ENCODE results near the gene PPP1R15B.

Gene PPP1R15B

GRCh38 chr1:204370176-204370575 is 41.4 kb downstream of the PPP1R15B start:
- Histone ChIP-seq H3K9ac (ENCODE audit: low read length) (no peak overlapping the region), H3K36me3 (ENCODE audit: control insufficient read depth, insufficient read depth, low read length) (no peaks in the 10 kb centered on the region), H3K27me3 (ENCODE audit: control insufficient read depth, insufficient read depth, low read length) (peaks cover 42% of the 10 kb centered on the region), H3K27ac (ENCODE audit: low read depth, low read length) (no peak overlapping the region), H3K9me3 (ENCODE audit: control insufficient read depth, insufficient read depth, low read depth, low read length) (no peaks in the 10 kb centered on the region), H3K4me3 (ENCODE audit: low read depth, low read length) (no peak overlapping the region), H3K4me1 (ENCODE audit: control insufficient read depth, insufficient read depth, low read length) (no peaks in the 10 kb centered on the region)

GRCh38 chr1:204368996-204369726 is 42.5 kb downstream of the PPP1R15B start:
- H3K36me3 ChIP-seq (ENCODE audit: control insufficient read depth, insufficient read depth, low read length), result no peaks in the 10 kb centered on the region
- H3K27me3 ChIP-seq (ENCODE audit: control insufficient read depth, insufficient read depth, low read length), result peaks cover 38% of the 10 kb centered on the region
- H3K4me3 ChIP-seq (ENCODE audit: low read depth, low read length), result no peak overlapping the region
- H3K27ac ChIP-seq (ENCODE audit: low read depth, low read length), result no peak overlapping the region
- no peaks in the 10 kb centered on the region for H3K4me1 ChIP-seq (ENCODE audit: control insufficient read depth, insufficient read depth, low read length)
- H3K9me3 ChIP-seq (ENCODE audit: control insufficient read depth, insufficient read depth, low read depth, low read length), result no peaks in the 10 kb centered on the region
- H3K9ac ChIP-seq (ENCODE audit: low read length), result no peak overlapping the region

GRCh38 chr1:204367956-204368355 is 43.7 kb downstream of the PPP1R15B start:
- H3K9ac ChIP-seq (ENCODE audit: low read length), result no peak overlapping the region
- H3K9me3 ChIP-seq (ENCODE audit: control insufficient read depth, insufficient read depth, low read depth, low read length), result no peaks in the 10 kb centered on the region
- no peaks in the 10 kb centered on the region for H3K36me3 ChIP-seq (ENCODE audit: control insufficient read depth, insufficient read depth, low read length)
- no peak overlapping the region for H3K4me3 ChIP-seq (ENCODE audit: low read depth, low read length)
- H3K27ac ChIP-seq (ENCODE audit: low read depth, low read length), result no peak overlapping the region
- H3K4me1 ChIP-seq (ENCODE audit: control insufficient read depth, insufficient read depth, low read length), result peaks cover 6% of the 10 kb centered on the region
- H3K27me3 ChIP-seq (ENCODE audit: control insufficient read depth, insufficient read depth, low read length), result peaks cover 34% of the 10 kb centered on the region

- H3K4me1 ChIP-seq (ENCODE audit: control insufficient read depth, insufficient read depth, low read length), result peaks cover 9% of the 10 kb centered on the region
- H3K9me3 ChIP-seq (ENCODE audit: control insufficient read depth, insufficient read depth, low read depth, low read length), result no peaks in the 10 kb centered on the region
- H3K36me3 ChIP-seq (ENCODE audit: control insufficient read depth, insufficient read depth, low read length), result no peaks in the 10 kb centered on the region
- H3K4me3 ChIP-seq (ENCODE audit: low read depth, low read length), result no peak overlapping the region
- H3K27ac ChIP-seq (ENCODE audit: low read depth, low read length), result no peak overlapping the region
- peaks cover 39% of the 10 kb centered on the region for H3K27me3 ChIP-seq (ENCODE audit: control insufficient read depth, insufficient read depth, low read length)
- H3K9ac ChIP-seq (ENCODE audit: low read length), result no peak overlapping the region
Observed at GRCh38 chr1:204367193-204367858, 44.3 kb downstream of the PPP1R15B start.

- Histone ChIP-seq H3K9ac (ENCODE audit: low read length) (no peak overlapping the region), H3K27ac (ENCODE audit: low read depth, low read length) (no peak overlapping the region), H3K4me1 (ENCODE audit: control insufficient read depth, insufficient read depth, low read length) (peaks cover 9% of the 10 kb centered on the region), H3K9me3 (ENCODE audit: control insufficient read depth, insufficient read depth, low read depth, low read length) (no peaks in the 10 kb centered on the region), H3K36me3 (ENCODE audit: control insufficient read depth, insufficient read depth, low read length) (no peaks in the 10 kb centered on the region), H3K4me3 (ENCODE audit: low read depth, low read length) (no peak overlapping the region), H3K27me3 (ENCODE audit: control insufficient read depth, insufficient read depth, low read length) (peaks cover 39% of the 10 kb centered on the region)
Observed at GRCh38 chr1:204366759-204367158, 44.9 kb downstream of the PPP1R15B start.

GRCh38 chr1:204363335-204364114 is 48.1 kb downstream of the PPP1R15B start:
- Histone ChIP-seq H3K27ac (ENCODE audit: low read depth, low read length) (no peak overlapping the region), H3K27me3 (ENCODE audit: control insufficient read depth, insufficient read depth, low read length) (peaks cover 34% of the 10 kb centered on the region), H3K36me3 (ENCODE audit: control insufficient read depth, insufficient read depth, low read length) (no peaks in the 10 kb centered on the region), H3K9ac (ENCODE audit: low read length) (peak overlapping the region; percentile 33), H3K4me3 (ENCODE audit: low read depth, low read length) (peak overlapping the region; percentile 43), H3K9me3 (ENCODE audit: control insufficient read depth, insufficient read depth, low read depth, low read length) (no peaks in the 10 kb centered on the region), H3K4me1 (ENCODE audit: control insufficient read depth, insufficient read depth, low read length) (peaks cover 21% of the 10 kb centered on the region)

GRCh38 chr1:204362984-204363334 is 48.7 kb downstream of the PPP1R15B start:
- Histone ChIP-seq H3K36me3 (ENCODE audit: control insufficient read depth, insufficient read depth, low read length) (no peaks in the 10 kb centered on the region), H3K9ac (ENCODE audit: low read length) (peak overlapping the region; percentile 33), H3K27ac (ENCODE audit: low read depth, low read length) (no peak overlapping the region), H3K4me3 (ENCODE audit: low read depth, low read length) (peak overlapping the region; percentile 43), H3K9me3 (ENCODE audit: control insufficient read depth, insufficient read depth, low read depth, low read length) (no peaks in the 10 kb centered on the region), H3K27me3 (ENCODE audit: control insufficient read depth, insufficient read depth, low read length) (peaks cover 34% of the 10 kb centered on the region), H3K4me1 (ENCODE audit: control insufficient read depth, insufficient read depth, low read length) (peaks cover 27% of the 10 kb centered on the region)

GRCh38 chr1:204361781-204362180 is 49.8 kb downstream of the PPP1R15B start:
- Histone ChIP-seq H3K9me3 (ENCODE audit: control insufficient read depth, insufficient read depth, low read depth, low read length) (no peaks in the 10 kb centered on the region), H3K36me3 (ENCODE audit: control insufficient read depth, insufficient read depth, low read length) (no peaks in the 10 kb centered on the region), H3K27me3 (ENCODE audit: control insufficient read depth, insufficient read depth, low read length) (peaks cover 34% of the 10 kb centered on the region), H3K4me3 (ENCODE audit: low read depth, low read length) (no peak overlapping the region), H3K27ac (ENCODE audit: low read depth, low read length) (no peak overlapping the region), H3K4me1 (ENCODE audit: control insufficient read depth, insufficient read depth, low read length) (peaks cover 36% of the 10 kb centered on the region), H3K9ac (ENCODE audit: low read length) (no peak overlapping the region)

GRCh38 chr1:204361341-204361771 is 50.3 kb downstream of the PPP1R15B start:
- Histone ChIP-seq H3K9ac (ENCODE audit: low read length) (no peak overlapping the region), H3K27ac (ENCODE audit: low read depth, low read length) (no peak overlapping the region), H3K9me3 (ENCODE audit: control insufficient read depth, insufficient read depth, low read depth, low read length) (no peaks in the 10 kb centered on the region)

GRCh38 chr1:204360314-204360713 is 51.3 kb downstream of the PPP1R15B start:
- no peaks in the 10 kb centered on the region for H3K36me3 ChIP-seq (ENCODE audit: control insufficient read depth, insufficient read depth, low read length)
- no peaks in the 10 kb centered on the region for H3K9me3 ChIP-seq (ENCODE audit: control insufficient read depth, insufficient read depth, low read depth, low read length)
- no peak overlapping the region for H3K4me3 ChIP-seq (ENCODE audit: low read depth, low read length)
- H3K4me1 ChIP-seq (ENCODE audit: control insufficient read depth, insufficient read depth, low read length), result peaks cover 36% of the 10 kb centered on the region
- H3K9ac ChIP-seq (ENCODE audit: low read length), result no peak overlapping the region
- H3K27me3 ChIP-seq (ENCODE audit: control insufficient read depth, insufficient read depth, low read length), result peaks cover 26% of the 10 kb centered on the region
- no peak overlapping the region for H3K27ac ChIP-seq (ENCODE audit: low read depth, low read length)

More at GRCh38 chr1:204361341-204361771, 50.3 kb downstream of the PPP1R15B start:
- H3K36me3 ChIP-seq (ENCODE audit: control insufficient read depth, insufficient read depth, low read length), result no peaks in the 10 kb centered on the region
- H3K4me1 ChIP-seq (ENCODE audit: control insufficient read depth, insufficient read depth, low read length), result peaks cover 36% of the 10 kb centered on the region
- H3K27me3 ChIP-seq (ENCODE audit: control insufficient read depth, insufficient read depth, low read length), result peaks cover 34% of the 10 kb centered on the region
- no peak overlapping the region for H3K4me3 ChIP-seq (ENCODE audit: low read depth, low read length)

All from HUES6 (cell line).